ENCODE measurements around the gene USP2.

Gene USP2

DNA sequence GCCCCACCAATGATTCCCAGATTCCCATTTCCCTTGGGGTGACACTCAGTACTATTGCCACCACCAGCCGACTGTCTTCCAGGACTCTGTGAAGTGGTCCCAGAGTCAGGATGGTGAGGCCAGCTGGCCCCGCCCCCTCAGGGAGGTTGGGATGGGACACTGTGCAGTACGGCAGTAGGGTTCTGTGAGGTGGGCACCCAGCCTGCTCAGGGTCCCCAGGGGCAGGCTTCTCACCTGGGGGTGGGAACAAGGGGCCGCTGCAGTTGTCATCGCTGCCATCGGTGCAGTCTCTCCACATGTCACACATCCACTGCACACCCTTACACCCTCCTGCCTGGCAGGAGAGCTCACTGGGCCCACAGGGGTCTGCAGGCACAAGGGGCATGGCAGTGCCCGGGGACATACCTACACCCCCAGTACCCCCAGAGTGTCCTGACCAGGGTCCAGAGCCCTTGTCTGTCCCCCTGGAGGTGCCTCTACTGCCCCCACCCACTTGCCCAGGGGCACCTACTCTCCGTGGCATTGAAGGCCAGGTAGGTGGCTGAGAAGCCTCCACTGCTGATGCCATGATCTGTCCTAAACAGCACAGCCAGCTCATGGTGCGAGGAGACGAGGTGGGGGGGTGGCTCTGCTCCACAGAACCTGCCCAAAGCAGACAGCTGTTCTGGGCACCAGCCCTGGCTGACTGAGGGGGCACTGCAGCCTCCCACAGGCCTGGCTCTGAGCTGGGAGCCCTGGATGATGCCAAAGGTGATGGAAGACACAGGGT is 38.9 kb downstream of the USP2 start:
- no peak for DNase-seq (ENCODE audit: low read depth in 2 of 2)

DNA sequence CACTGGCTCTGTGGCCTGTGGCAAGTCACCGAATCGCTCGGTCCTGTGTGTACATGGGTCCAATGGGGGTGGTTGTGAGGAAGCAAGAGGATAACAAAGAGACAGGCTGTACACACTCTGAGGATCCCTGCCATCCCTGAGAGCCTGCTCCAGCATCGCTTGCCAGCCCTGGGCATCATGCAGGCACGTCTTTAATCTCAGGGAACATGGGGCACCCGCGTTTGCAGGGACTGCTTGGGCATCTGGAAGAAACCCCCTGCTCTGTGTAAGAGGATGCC is 39.5 kb downstream of the USP2 start:
- no peak for DNase-seq (ENCODE audit: low read depth in 2 of 2)

DNA sequence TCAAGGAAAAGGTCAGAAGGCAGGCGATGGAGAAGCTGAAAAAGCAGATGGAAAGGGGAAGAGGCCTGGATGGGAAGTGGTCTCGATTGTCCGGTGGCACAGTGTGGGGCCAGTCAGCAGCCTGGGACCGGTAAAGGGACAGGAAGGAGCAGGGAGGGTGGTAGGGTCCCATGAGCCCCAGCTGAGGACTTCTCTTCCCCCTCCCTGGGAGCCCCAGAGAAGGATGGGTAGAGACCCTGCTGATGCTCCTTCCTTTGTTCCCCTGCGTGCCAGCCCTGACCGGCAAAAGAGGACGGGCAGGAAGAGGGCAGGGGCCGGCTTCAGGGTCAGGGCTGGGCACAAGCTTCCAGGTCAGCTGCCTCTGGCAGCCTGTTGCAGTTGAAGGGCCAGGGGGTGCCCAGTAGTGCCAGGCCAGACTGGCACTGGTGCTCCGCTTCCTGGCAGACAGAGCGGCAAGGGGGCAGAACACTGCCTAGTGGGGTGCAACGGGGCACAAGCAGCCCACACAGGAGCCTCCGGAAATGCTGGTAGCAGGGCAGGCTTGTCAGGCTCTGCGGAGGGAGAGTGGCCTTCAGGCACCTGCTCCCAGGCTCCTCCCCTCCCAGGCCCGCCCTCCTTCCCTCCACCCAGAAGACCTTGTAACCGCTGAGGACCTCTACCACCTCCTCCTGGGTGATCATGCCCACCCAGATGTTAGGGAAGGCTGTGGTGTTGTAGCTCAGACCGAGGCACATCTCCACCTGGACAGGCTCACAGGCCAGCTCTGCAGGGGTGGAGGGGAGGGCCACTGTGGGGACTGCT is 40.1 kb downstream of the USP2 start:
- no peak for DNase-seq (ENCODE audit: low read depth in 2 of 2)

DNA sequence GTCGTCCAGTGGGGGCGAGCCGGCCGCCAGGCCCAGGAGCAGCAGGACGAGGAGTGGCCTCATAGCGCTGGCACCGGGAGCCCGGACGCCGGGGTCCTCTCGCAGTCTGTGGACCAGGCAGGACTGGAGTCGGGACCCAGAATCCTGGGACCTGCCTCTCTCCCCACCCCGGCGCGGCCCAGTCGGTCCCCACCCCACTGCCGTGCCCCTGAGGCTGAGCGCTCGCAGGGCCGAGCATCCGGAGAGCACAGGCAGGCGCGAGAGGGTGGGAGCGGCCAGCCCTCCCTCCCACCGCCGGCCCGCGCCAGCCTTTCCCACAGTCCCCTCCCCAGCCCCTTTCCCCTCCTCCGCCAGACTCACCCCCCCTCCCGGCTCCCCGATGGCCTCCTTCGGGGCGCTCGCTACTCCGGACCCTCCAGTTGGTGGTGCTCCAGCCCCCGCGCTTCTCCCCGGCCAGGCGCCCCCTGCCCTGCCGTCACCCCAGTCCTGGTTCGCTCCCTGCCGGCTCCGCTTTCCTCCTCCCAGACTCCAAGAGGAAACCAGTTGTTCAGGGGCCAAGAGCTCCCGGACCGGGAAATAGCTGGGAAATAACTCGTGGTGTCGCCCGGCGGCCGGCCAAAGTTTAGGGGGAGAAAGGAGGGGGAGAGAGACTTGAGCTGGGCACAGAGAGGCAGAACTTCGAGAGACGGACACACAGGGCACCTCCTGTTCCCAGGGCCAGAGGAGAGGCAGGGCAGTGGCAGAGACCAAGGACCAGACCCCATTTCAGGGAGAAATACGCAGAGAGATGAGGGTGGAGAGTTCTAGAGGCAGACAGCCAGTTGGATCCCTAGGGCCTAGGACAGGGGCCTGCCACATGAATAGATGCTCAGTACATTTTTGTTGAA is 40.9 kb downstream of the USP2 start, which contains the start of gene C1QTNF5:
Gene C1QTNF5, minus strand, starts transcription at position 549 of the 887 bp plus-strand sequence. Its CDS starts 486 bp downstream, at position 63.
- no peak for DNase-seq (ENCODE audit: low read depth in 2 of 2)

DNA sequence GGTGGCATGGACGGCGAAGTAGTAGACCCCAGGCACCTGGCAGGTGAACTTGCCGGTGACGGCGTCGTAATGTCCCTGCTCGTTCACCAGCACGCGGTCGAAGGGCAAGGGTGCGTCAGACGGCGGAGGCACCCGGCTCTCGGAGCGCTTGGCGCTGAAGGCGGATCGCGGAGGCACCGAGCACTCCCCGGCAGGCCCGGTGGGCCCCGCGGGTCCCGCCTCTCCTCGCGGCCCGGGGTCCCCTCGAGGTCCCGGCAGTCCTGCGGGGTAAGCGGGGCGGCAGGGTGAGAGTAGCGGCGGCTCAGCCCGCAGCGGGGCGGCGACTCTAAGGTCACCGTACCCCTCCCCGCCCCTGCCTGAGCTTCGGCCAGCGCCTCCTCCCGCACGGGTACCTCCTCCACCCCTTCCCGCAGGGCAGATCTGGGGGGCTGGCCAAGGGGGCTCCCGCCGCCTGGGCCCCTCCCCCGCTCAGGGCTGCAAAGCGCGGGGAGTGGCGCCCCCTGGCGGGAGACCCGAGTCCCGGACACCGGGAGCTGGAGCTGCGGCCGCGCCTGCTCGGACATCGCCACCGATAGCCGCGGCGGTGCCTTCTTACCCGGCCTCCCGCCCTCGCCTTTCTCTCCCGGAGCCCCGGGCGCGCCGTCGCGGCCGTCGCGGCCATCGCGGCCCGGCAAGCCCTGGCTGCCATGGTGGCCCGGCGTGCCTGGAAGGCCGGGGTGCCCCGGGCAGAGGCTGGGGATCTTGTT is 41.7 kb downstream of the USP2 start:
- no peak for DNase-seq (ENCODE audit: low read depth in 2 of 2)

DNA sequence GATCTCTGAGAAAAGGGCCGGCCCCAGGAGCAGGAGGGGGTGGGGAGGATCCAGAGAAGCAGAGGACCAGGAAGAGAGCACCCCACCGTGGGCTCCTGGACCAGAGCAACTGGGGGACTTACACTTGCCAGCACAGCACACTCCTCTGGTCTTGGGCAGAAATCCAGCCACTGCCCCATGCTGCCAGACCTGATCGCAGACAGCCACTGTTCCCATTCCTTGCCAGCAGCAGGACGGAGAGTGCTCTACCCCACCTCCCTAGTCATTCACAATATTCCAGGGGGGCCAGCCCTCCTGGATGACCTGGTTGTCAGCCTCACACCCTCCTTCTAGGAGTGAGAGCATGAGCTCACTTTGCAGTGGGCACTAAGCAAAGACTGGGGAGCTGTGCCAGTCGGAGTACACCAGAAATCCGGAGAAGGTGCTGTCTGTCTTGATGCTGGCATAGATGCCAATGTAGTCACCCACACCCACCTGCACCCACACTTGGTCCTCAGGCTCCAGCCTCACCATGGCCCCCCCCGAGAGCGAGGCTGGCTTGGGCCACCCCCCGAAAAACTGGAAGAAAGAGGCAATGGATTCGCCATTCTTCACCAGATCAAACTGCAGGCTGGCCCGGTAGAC is 42.4 kb downstream of the USP2 start:
- no peak for DNase-seq (ENCODE audit: low read depth in 2 of 2)

DNA sequence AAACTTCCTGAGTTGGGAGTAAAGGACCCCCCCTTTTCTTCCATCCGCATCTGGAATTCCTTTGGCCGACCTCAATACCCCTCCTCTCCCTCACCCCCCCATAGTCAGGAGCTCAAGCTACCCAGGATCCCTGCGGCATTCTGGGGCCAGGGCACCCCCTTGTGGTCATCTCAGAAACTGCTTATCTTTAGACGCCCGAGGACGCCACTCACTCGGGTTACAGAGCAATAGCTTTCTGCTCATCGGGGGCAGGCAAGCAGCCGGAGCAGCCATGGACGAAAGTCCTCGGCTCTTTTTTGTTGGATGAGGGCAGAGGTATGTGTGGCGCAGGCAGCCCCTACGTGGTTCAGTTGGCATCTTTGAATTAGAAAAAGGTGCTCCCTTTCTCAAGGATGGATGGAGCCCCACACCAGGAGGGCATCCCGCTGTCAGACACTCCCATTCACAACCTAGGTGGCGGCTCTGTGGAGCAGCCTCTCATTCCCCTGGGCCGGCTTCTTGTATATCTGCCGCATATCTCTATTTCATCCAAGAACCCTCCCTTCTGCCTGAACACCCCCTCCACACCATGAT is 43.1 kb downstream of the USP2 start:
- peak in 1 of 2 donors; percentile 41 for DNase-seq (ENCODE audit: low read depth in 2 of 2)

DNA sequence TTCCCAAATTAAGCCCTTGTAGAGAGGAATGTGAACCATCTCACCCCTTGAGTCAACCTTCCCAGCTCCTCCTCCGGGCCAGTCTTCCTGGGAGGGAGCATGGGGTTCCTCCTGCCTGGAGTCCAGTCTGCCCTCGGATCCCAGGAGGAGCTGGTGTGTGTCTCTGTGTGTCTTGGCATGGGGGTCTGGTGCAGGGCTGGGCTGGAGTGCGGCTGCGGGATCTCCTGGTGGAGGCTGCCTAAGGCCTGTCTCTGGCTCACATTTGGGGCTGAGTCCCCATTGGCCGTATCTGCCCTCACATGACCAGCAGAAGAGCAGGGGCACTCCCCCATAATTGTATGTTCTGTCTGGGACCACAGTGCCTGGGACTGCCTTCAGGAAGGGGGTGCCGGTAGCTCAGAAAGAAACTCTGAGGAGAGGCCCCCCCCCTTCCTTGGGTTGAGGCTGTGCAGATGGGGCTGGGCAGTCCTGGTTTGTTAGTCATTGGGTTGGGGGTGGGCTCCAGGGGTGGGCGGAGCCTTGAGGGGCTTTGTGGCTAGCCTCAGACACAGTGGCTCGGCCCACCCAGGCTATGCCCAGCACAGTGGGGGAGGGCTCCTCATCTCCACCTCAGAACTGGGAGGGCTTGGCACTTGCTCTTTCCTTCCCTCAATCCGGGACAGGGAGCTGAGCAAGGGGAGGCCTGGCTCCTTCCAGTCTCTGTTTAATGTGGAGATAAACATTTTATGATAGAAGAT is 43.7 kb downstream of the USP2 start:
- no peak for DNase-seq (ENCODE audit: low read depth in 2 of 2)

DNA sequence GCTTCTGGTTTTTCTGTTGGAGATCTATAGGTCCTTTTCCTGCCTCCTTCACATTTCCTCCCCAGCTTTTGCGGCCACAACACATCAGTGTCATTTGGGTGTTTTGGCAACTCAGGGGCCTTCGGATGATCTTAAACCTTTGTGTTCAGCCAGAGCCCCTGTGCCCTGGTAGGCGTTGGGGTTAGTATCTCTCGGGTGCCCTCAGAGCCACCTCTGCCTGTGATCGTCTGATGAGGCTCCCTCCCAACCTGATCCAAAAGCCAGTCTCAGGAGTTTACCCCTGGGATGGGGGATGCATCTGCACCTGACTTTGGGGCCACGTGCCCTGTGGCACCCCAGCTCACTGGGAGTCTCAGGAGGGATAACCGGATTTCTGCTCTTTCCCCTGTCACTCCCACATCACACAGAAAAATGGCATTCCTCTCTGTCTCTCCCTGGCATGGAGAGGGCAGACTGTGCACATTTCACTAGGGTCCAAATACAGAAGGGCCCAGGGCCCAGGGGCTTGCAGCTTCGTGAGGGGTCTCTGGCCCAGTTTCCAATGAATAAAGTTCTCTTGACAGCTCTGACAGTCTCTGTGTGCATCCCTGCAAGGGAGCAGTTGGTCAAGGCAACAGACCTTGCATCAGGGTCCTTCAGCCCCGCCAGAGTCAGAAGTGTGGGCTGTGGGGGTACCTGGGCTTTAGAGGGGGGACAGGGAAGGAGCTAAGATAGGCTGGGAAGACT is 44.6 kb downstream of the USP2 start:
- no peak for DNase-seq (ENCODE audit: low read depth in 2 of 2)

DNA sequence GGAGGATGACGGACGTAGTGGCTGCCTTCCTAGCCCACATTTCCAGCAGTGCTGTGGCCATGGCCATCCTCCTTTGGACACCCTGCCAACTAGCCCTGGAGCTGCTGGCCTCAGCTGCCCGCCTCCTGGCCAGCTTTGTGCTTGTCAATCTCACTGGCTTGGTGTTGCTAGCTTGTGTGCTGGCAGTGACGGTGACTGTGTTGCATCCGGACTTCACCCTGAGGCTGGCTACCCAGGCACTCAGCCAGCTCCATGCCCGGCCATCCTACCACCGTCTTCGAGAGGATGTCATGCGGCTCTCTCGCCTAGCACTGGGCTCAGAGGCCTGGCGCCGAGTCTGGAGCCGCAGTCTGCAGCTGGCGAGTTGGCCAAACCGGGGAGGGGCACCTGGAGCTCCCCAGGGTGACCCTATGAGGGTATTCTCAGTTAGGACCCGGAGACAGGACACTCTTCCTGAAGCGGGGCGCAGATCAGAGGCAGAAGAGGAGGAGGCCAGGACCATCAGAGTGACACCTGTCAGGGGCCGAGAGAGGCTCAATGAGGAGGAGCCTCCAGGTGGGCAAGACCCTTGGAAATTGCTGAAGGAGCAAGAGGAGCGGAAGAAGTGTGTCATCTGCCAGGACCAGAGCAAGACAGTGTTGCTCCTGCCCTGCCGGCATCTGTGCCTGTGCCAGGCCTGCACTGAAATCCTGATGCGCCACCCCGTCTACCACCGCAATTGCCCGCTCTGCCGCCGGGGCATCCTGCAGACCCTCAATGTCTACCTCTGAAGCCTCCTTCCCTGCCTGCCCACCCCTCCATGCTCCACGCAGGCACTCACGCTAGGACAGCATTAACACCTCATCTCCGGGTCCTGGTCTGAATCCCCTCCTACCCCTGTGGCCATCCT is 45.6 kb downstream of the USP2 start:
- DNase-seq (ENCODE audit: low read depth in 2 of 2) = no peak

DNA sequence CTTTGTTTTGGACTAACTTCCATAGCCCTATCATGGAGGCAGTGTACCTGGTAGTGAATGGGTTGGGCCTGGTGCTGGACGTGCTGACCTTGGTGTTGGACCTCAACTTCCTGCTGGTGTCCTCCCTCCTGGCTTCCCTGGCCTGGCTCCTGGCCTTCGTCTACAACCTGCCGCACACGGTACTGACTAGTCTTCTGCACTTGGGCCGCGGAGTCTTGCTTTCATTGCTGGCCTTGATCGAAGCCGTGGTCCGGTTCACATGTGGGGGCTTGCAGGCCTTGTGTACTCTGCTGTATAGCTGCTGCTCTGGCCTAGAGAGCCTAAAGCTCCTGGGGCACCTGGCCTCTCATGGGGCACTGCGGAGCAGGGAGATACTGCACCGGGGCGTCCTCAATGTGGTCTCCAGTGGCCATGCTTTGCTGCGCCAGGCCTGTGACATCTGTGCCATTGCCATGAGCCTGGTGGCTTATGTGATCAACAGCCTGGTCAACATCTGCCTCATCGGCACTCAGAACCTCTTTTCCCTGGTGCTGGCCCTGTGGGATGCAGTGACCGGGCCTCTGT is 46.3 kb downstream of the USP2 start:
- DNase-seq (ENCODE audit: low read depth in 2 of 2) = no peak

DNA sequence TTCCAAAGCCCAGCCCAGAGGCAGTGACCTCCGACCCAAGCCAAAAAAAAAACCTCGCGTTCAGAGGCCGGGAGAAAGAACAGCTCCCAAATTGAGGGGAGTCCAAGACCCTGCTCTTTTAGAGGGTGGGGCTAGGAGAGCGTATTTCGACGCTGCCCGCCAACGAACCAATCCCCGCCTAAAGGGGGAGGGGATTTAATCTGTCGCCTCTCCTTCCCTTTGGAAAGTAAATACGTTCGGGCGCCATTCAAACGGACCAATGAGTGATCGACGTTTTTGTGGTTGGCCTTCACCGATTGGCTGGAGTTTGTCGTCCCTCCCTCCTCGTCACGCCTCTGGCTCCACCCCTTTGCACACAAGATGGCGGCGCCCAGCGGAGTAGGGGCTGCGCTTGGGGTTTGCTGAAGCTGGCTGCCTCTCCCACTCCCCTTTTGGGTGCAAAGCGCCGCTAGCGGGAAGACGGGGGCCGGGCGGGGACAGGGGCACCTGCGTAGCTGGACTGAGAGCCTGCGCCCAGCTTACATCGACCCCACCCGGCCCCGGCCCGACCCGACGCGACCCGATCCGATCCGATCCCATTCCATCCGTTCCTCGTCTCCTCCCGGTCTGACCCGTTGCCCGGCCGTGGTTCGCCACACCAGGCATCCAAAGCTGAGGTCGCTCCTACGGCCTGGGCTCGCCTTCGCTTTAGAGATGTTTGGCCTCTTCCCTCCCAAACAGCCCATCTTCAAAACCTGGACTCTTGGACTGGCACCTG is 47.1 kb downstream of the USP2 start, which contains the start of gene RNF26:
Gene RNF26, plus strand, starts transcription at position 354 of the 757 bp plus-strand sequence. CDS start 596 bp downstream, outside the sequence.
- peak; percentile 85 to 96 for DNase-seq (ENCODE audit: low read depth in 2 of 2)

DNA sequence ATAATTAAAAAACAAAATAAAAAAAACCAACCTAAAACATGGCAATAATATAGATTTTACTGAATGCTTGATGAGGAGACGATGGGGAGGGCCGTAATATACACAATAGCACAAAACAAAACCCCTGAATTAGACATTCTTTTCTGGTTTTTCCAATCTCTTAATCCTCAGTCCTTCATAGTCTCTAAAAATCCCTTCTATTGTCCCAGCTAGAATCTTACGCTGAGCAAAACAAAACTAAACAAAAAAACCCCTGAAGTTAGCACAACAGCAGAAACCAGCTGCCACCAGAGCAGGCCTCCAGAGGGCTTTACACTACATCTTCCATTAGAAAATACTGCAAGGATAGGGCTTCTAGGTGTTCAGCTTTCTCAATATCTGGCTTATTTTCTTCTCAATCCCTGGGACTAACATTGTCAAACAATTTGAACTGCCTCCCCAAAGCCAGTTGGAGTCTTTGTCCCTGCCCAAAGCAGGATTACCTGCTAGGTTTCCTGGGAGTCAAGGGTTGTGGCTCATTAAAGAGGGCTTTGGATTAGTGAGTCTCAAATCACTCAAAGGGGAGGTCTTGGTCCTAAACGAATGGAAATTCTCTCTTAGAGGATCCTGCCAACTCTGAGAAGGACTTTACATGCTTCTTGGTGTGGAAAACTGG is 49.3 kb downstream of the USP2 start:
- no peak for DNase-seq (ENCODE audit: low read depth in 2 of 2)

DNA sequence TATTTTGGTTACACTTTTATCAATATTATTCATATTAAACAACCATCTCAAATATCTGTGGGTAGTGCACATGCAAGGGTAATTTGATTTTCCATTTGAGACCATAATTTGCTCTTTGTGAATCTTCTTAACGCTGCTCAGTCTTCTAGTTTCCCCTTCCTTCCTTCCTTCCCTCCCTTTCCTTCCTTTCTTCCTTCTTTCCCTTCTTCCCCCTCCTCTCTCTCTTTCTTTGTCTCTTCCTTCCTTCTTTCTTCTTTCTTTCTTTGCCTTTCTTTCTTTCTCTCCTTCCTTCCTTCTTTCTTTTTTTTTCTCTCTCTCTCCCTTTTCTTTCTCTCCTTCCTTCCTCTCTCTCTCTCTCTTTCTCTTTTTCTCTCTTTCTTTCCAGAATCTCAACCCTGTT is 51.3 kb downstream of the USP2 start:
- DNase-seq (ENCODE audit: low read depth in 2 of 2) = no peak

DNA sequence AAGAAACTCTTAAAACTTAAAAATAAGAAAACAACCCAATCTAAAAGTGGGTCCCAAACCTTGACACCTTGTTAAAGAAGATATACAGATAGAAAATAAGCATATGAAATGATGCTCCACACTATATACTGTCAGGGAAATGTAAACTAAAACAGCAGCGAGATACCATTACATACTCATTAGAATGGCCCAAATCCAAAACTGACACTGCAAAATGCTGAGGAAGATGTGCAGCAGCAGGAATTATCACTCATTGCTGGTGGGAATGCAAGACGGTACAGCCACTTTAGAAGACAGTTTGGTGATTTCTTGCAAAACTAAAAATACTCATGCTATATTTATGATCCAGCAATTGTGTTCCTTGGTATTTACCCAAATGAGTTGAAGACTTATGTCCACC is 52.2 kb downstream of the USP2 start:
- no peak for DNase-seq (ENCODE audit: low read depth in 2 of 2)

DNA sequence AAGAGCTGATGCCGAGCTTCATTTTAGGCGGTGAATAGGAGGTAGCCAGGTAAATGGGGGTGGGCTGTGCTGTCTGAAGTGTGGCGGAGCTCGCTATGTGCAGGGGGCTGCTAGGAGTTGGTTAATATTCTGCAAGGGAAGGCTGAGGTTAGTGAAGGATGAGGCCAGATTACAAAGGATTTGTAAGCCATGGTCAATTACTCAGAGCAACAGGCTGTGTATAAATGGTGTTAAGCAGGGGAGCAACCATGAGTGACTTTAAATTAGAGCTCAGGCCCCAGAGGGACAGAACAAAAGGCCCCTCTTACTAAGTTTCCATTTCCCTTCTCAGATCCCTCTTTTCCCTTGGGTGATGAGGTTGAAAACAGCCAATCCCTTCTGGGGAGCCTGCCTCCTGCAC is 57.3 kb downstream of the USP2 start:
- DNase-seq (ENCODE audit: low read depth in 2 of 2) = no peak
